DMS53 (cell line): Measurements from ENCODE around the gene CERS3.
"Not testable (repeated sequence)": the region's sequence is repeated elsewhere in the genome, so short reads cannot be mapped to it uniquely, and the experiment has no call there.

Source experiments
- DNase-seq: peaks from one replicate; lab custom pipeline; 2025; lab: John Stamatoyannopoulos, UW

Gene CERS3

GRCh38 chr15:100464888-100465287 lies 63.9 kb downstream of the CERS3 start:
- DNase-seq, result no peak

- no peak for DNase-seq
These were observed 64.5 kb downstream of the CERS3 start for GRCh38 chr15:100464256-100464655.

GRCh38 chr15:100463515-100463914 lies 65.2 kb downstream of the CERS3 start:
- peak; percentile 5 for DNase-seq

- DNase-seq, result no peak
These were observed 67.7 kb downstream of the CERS3 start for GRCh38 chr15:100461049-100461448.

- peak; percentile 62 for DNase-seq
These were observed 71.5 kb downstream of the CERS3 start for GRCh38 chr15:100457201-100457600.

GRCh38 chr15:100454148-100454547 lies 74.6 kb downstream of the CERS3 start:
- no peak for DNase-seq

- DNase-seq, result no peak
These were observed 80.3 kb downstream of the CERS3 start for GRCh38 chr15:100448481-100448880.

GRCh38 chr15:100441063-100441462 lies 87.7 kb downstream of the CERS3 start:
- DNase-seq, result not testable (repeated sequence)

GRCh38 chr15:100439514-100439913 lies 89.2 kb downstream of the CERS3 start:
- no peak for DNase-seq

GRCh38 chr15:100438570-100438969 lies 90.2 kb downstream of the CERS3 start:
- peak; percentile 65 for DNase-seq

- no peak for DNase-seq
These were observed 91.5 kb downstream of the CERS3 start for GRCh38 chr15:100437261-100437660.

GRCh38 chr15:100434561-100434960 lies 94.2 kb downstream of the CERS3 start:
- DNase-seq, result no peak

- no peak for DNase-seq
These were observed 94.7 kb downstream of the CERS3 start for GRCh38 chr15:100434038-100434437.

- no peak for DNase-seq
These were observed 95.4 kb downstream of the CERS3 start for GRCh38 chr15:100433304-100433703.

GRCh38 chr15:100430411-100430810 lies 98.3 kb downstream of the CERS3 start:
- DNase-seq, result no peak

- no peak for DNase-seq
These were observed 99.5 kb downstream of the CERS3 start for GRCh38 chr15:100429116-100429728.

GRCh38 chr15:100426937-100427336 lies 101.8 kb downstream of the CERS3 start:
- no peak for DNase-seq

GRCh38 chr15:100405179-100405578 lies 123.6 kb downstream of the CERS3 start:
- no peak for DNase-seq

GRCh38 chr15:100400996-100401395 lies 127.8 kb downstream of the CERS3 start:
- DNase-seq, result no peak

GRCh38 chr15:100394736-100395440 lies 133.9 kb downstream of the CERS3 start:
- no peak for DNase-seq

- no peak for DNase-seq
These were observed 135.7 kb downstream of the CERS3 start for GRCh38 chr15:100393008-100393407.

GRCh38 chr15:100385300-100386050 lies 143.3 kb downstream of the CERS3 start:
- no peak for DNase-seq

- no peak for DNase-seq
These were observed 144.7 kb downstream of the CERS3 start for GRCh38 chr15:100384108-100384410.
